ENCODE data around the gene KCNQ1. TPM values are rescaled to one million over a fixed set of nuclear protein-coding genes. Genes with fewer than 3 reads are reported as not detected.

KCNQ1 gene
- total RNA-seq, 1 donor from 2014 or later = 2.7 TPM

- Histone ChIP-seq H3K36me3 (no peaks in the 10 kb centered on the region), H3K9me3 (no peaks in the 10 kb centered on the region), H3K27ac (no peak overlapping the region), H3K4me3 (no peak overlapping the region), H3K4me1 (peaks cover 16% of the 10 kb centered on the region), H3K27me3 (no peaks in the 10 kb centered on the region)
- TF ChIP-seq POLR2A (IDR thresholded peaks at IDR 0.05) (no peak), POLR2AphosphoS5 (IDR thresholded peaks at IDR 0.05; ENCODE audit: insufficient read depth in 1 of 2, low read depth in 1 of 2) (no peak), CTCF (IDR thresholded peaks at IDR 0.05) (no peak)
- intact Hi-C loops (cut with DNase I) = loop anchor here (10.0 kb wide), 1 partner anchor 332 kb away; no protein-coding TSS in a partner anchor
- DNase-seq (ENCODE audit: extremely low spot score in 2 of 2) = no peak
Observed at GRCh38 chr11:2536440-2536989, 91.7 kb downstream of the KCNQ1 start.

DNA sequence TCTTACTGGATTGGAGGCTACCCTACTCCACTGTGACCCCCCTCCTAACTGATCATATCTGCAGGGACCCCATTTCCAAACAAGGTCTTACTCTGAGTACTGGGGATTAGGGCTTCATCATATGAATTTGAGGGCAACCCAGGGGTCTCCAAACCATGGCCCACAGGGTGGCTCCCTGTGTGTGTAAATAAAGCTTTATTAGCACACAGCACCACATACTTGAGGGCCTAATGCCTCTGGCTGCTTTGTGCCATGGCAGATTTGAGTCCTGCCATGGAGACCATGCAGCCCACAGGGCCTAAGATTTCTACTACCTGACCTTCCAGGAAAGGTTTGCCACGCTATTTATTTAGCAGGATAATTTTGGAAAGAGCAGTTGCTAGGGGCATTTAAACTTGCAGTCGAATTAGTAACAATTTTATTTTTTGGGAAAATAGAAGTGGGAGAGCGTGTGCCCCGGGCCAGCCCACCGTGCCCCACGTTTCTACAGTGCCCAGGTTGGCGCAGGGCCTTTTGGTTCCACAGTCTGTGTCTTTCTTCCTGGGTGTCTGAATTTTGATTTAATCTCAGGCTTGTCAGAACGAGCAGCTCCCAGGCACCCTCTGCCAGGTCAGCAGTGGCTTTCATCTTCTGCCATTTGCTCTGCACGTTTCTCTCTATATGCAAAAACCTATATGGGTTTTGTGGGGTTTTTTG lies 92.3 kb downstream of the KCNQ1 start:
- Histone ChIP-seq H3K36me3 (no peaks in the 10 kb centered on the region), H3K27me3 (no peaks in the 10 kb centered on the region), H3K27ac (no peak overlapping the region), H3K4me3 (no peak overlapping the region), H3K4me1 (peaks cover 16% of the 10 kb centered on the region), H3K9me3 (no peaks in the 10 kb centered on the region)
- intact Hi-C loops (cut with DNase I) = loop anchor here (10.0 kb wide), 1 partner anchor 332 kb away; no protein-coding TSS in a partner anchor
- TF ChIP-seq POLR2AphosphoS5 (IDR thresholded peaks at IDR 0.05; ENCODE audit: insufficient read depth in 1 of 2, low read depth in 1 of 2) = no peak
- TF ChIP-seq CTCF (IDR thresholded peaks at IDR 0.05) = no peak
- no peak for TF ChIP-seq POLR2A (IDR thresholded peaks at IDR 0.05)
- no peak for DNase-seq (ENCODE audit: extremely low spot score in 2 of 2)

DNA sequence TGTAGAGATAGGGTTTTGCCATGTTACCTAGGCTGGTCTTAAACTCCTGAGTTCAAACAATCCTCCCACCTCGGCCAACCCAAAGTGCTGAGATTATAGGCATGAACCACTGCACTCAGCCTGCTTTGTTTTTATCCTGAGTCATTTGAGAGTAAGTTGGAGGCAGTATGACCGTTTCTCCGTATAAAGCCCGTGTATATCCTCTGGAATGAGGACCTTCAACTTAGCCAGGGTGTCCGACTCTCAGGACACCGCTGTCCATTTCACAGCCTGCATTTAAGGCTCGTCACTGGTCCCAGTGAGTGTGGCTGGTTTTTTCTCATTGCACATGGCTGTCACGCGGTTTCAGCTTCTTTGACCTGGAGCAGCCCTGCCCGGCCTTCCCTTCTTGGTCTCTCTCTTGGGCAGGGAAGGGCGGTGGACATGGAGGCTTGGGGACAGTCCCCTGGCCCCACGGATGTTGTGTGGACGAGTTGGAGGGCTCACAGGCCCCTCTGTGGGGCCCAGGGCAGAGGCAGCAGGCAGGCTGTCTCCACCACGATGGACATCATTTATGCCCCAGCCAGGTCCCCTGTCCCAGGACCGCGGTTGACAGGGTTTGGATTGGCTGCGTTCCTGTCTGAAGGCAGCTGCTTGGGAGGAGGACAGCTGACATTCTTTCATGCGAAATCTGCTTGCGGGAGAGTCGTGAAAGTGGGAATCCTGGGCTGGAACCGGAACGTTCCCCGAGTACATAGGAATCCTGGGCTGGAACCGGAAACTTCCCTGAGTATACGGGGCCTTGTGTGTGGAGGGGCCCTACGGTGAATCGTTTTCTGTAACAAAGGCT lies 93.3 kb downstream of the KCNQ1 start:
- intact Hi-C loops (cut with DNase I) = loop anchor here (10.0 kb wide), 1 partner anchor 333 kb away; no protein-coding TSS in a partner anchor
- peaks cover 13% of the 10 kb centered on the region for H3K4me1 ChIP-seq
- H3K27me3 ChIP-seq = no peaks in the 10 kb centered on the region
- DNase-seq (ENCODE audit: extremely low spot score in 2 of 2) = no peak
- H3K36me3 ChIP-seq = no peaks in the 10 kb centered on the region
- H3K9me3 ChIP-seq = no peaks in the 10 kb centered on the region
- TF ChIP-seq POLR2AphosphoS5 (IDR thresholded peaks at IDR 0.05; ENCODE audit: insufficient read depth in 1 of 2, low read depth in 1 of 2) (no peak), CTCF (IDR thresholded peaks at IDR 0.05) (no peak), POLR2A (IDR thresholded peaks at IDR 0.05) (no peak)
- no peak overlapping the region for H3K27ac ChIP-seq
- H3K4me3 ChIP-seq = no peak overlapping the region

- Histone ChIP-seq H3K9me3 (no peaks in the 10 kb centered on the region), H3K4me3 (no peak overlapping the region), H3K27me3 (no peaks in the 10 kb centered on the region), H3K27ac (no peak overlapping the region), H3K36me3 (no peaks in the 10 kb centered on the region), H3K4me1 (peaks cover 5% of the 10 kb centered on the region)
- no peak for TF ChIP-seq POLR2AphosphoS5 (IDR thresholded peaks at IDR 0.05; ENCODE audit: insufficient read depth in 1 of 2, low read depth in 1 of 2)
- TF ChIP-seq CTCF (IDR thresholded peaks at IDR 0.05) = no peak
- no peak for TF ChIP-seq POLR2A (IDR thresholded peaks at IDR 0.05)
- intact Hi-C loops (cut with DNase I) = loop anchor here (10.0 kb wide), 1 partner anchor 334 kb away; no protein-coding TSS in a partner anchor
- no peak for DNase-seq (ENCODE audit: extremely low spot score in 2 of 2)
Observed at GRCh38 chr11:2538951-2539350, 94.1 kb downstream of the KCNQ1 start.
